Esophagus muscularis mucosa (tissue), 3 donors: ENCODE results near the gene TLE3.

Source experiments
- CTCF ChIP-seq, 3 experiments: fragments of 200-600 bp in 2 of 3; fragments of 450-650 bp in 1 of 3; sonication (generic) in 2 of 3; IDR thresholded peaks; one replicate each; pipeline ENCODE4 v1.5.1; 2017 to 2019; ENCODE audit warnings: antibody characterized with exemption in 3 of 3, mild to moderate bottlenecking in 2 of 3, moderate library complexity in 1 of 3
- POLR2A ChIP-seq: fragments of 450-650 bp; IDR thresholded peaks from one replicate; pipeline ENCODE4 v1.6.1; 2017; ENCODE audit warnings: antibody characterized with exemption, moderate library complexity, mild to moderate bottlenecking, low read depth

- no peak for TF ChIP-seq POLR2A
- no peak for TF ChIP-seq CTCF (IDR thresholded peaks at IDR 0.05)
Measured at GRCh38 chr15:70132139-70132538, 34.4 kb upstream of the TLE3 start.
